ENCODE results near the gene GPBAR1. TPM values are rescaled to one million over a fixed set of nuclear protein-coding genes. Genes with fewer than 3 reads are reported as not detected.

Gene GPBAR1
- total RNA-seq, 1 experiment from 2014 or later, result not detected

- DNase-seq (ENCODE audit: low read depth), result no peak
- in situ Hi-C loops (cut with HindIII; ENCODE audit: low pct_unique_long_range_greater_than_20kb, low sequenced_read_pairs), result no loop called here
Observed at GRCh38 chr2:218235017-218235416, 25.8 kb upstream of the GPBAR1 start.

GRCh38 chr2:218236829-218237228 lies 24.0 kb upstream of the GPBAR1 start:
- no peak for DNase-seq (ENCODE audit: low read depth)
- in situ Hi-C loops (cut with HindIII; ENCODE audit: low pct_unique_long_range_greater_than_20kb, low sequenced_read_pairs), result no loop called here

- no peak for DNase-seq (ENCODE audit: low read depth)
- in situ Hi-C loops (cut with HindIII; ENCODE audit: low pct_unique_long_range_greater_than_20kb, low sequenced_read_pairs), result no loop called here
Observed at GRCh38 chr2:218238887-218239286, 21.9 kb upstream of the GPBAR1 start.

- DNase-seq (ENCODE audit: low read depth), result no peak
- in situ Hi-C loops (cut with HindIII; ENCODE audit: low pct_unique_long_range_greater_than_20kb, low sequenced_read_pairs), result no loop called here
Observed at GRCh38 chr2:218244204-218244603, 16.6 kb upstream of the GPBAR1 start.

GRCh38 chr2:218244665-218245064 lies 16.1 kb upstream of the GPBAR1 start:
- DNase-seq (ENCODE audit: low read depth), result no peak
- in situ Hi-C loops (cut with HindIII; ENCODE audit: low pct_unique_long_range_greater_than_20kb, low sequenced_read_pairs), result no loop called here

- in situ Hi-C loops (cut with HindIII; ENCODE audit: low pct_unique_long_range_greater_than_20kb, low sequenced_read_pairs), result no loop called here
- no peak for DNase-seq (ENCODE audit: low read depth)
Observed at GRCh38 chr2:218245214-218245613, 15.6 kb upstream of the GPBAR1 start.

- no peak for DNase-seq (ENCODE audit: low read depth)
- in situ Hi-C loops (cut with HindIII; ENCODE audit: low pct_unique_long_range_greater_than_20kb, low sequenced_read_pairs), result no loop called here
Observed at GRCh38 chr2:218249691-218250090, 11.1 kb upstream of the GPBAR1 start.

GRCh38 chr2:218252509-218253231 lies 8.1 kb upstream of the GPBAR1 start:
- DNase-seq (ENCODE audit: low read depth), result no peak
- in situ Hi-C loops (cut with HindIII; ENCODE audit: low pct_unique_long_range_greater_than_20kb, low sequenced_read_pairs), result no loop called here

- in situ Hi-C loops (cut with HindIII; ENCODE audit: low pct_unique_long_range_greater_than_20kb, low sequenced_read_pairs), result no loop called here
- DNase-seq (ENCODE audit: low read depth), result no peak
Observed at GRCh38 chr2:218253232-218253625, 7.6 kb upstream of the GPBAR1 start.

GRCh38 chr2:218255446-218255845 lies 5.4 kb upstream of the GPBAR1 start:
- DNase-seq (ENCODE audit: low read depth), result no peak
- in situ Hi-C loops (cut with HindIII; ENCODE audit: low pct_unique_long_range_greater_than_20kb, low sequenced_read_pairs), result no loop called here

GRCh38 chr2:218256612-218257350 lies 4.0 kb upstream of the GPBAR1 start:
- DNase-seq (ENCODE audit: low read depth), result no peak
- in situ Hi-C loops (cut with HindIII; ENCODE audit: low pct_unique_long_range_greater_than_20kb, low sequenced_read_pairs), result no loop called here

GRCh38 chr2:218257390-218257981 lies 3.3 kb upstream of the GPBAR1 start:
- in situ Hi-C loops (cut with HindIII; ENCODE audit: low pct_unique_long_range_greater_than_20kb, low sequenced_read_pairs), result no loop called here
- DNase-seq (ENCODE audit: low read depth), result no peak

GRCh38 chr2:218259099-218259961 lies 1.5 kb upstream of the GPBAR1 start:
- in situ Hi-C loops (cut with HindIII; ENCODE audit: low pct_unique_long_range_greater_than_20kb, low sequenced_read_pairs), result no loop called here
- no peak for DNase-seq (ENCODE audit: low read depth)

- in situ Hi-C loops (cut with HindIII; ENCODE audit: low pct_unique_long_range_greater_than_20kb, low sequenced_read_pairs), result no loop called here
- no peak for DNase-seq (ENCODE audit: low read depth)
Observed at GRCh38 chr2:218260166-218260565, 649 bp upstream of the GPBAR1 start.

- no peak for DNase-seq (ENCODE audit: low read depth)
Observed at GRCh38 chr2:218261423-218262236, 815 bp downstream of the GPBAR1 start.

GRCh38 chr2:218262237-218262600 lies 1.4 kb downstream of the GPBAR1 start:
- in situ Hi-C loops (cut with HindIII; ENCODE audit: low pct_unique_long_range_greater_than_20kb, low sequenced_read_pairs), result no loop called here
- DNase-seq (ENCODE audit: low read depth), result no peak

More at GRCh38 chr2:218261423-218262236, 815 bp downstream of the GPBAR1 start:
- in situ Hi-C loops (cut with HindIII; ENCODE audit: low pct_unique_long_range_greater_than_20kb, low sequenced_read_pairs), result no loop called here

- in situ Hi-C loops (cut with HindIII; ENCODE audit: low pct_unique_long_range_greater_than_20kb, low sequenced_read_pairs), result no loop called here
- DNase-seq (ENCODE audit: low read depth), result no peak
Observed at GRCh38 chr2:218262631-218263586, 2.1 kb downstream of the GPBAR1 start.

Data from Caki2 (cell line).